ENCODE results near the gene RANBP9. TPM values are rescaled to one million over a fixed set of nuclear protein-coding genes. Genes with fewer than 3 reads are reported as not detected.

RANBP9 gene
- total and polyA plus RNA-seq, 2 of the 13 experiments (the other 11 are each of a cell fraction or from before 2014, with no cell fraction given): 26.6 to 30.6 TPM

GRCh38 chr6:13604546-13605416 lies 106.9 kb downstream of the RANBP9 start (continued):
- no peak for TF ChIP-seq ZNF83 (CRISPR knock-in tag; IDR thresholded peaks at IDR 0.05; ENCODE audit: borderline replicate concordance)
- TF ChIP-seq SOX13 (IDR thresholded peaks at IDR 0.05): peak; percentile 99
- peak in 1 of 2 experiments; percentile 99; a peak in 2 of 4 replicates for TF ChIP-seq SOX13 (CRISPR knock-in tag; conservative IDR thresholded peaks at IDR 0.05 in 1 of 2, IDR thresholded peaks at IDR 0.05 in 1 of 2)
- TF ChIP-seq ZNF550 (CRISPR knock-in tag; IDR thresholded peaks at IDR 0.05; ENCODE audit: borderline replicate concordance): no peak
- TF ChIP-seq MYC (CRISPR knock-in tag; IDR thresholded peaks at IDR 0.05; ENCODE audit: borderline replicate concordance): peak; percentile 38; the same call in 1 of the 2 replicates
- TF ChIP-seq PHF5A (CRISPR knock-in tag; IDR thresholded peaks at IDR 0.05; ENCODE audit: low read depth, unreplicated experiment): peak; percentile 97
- TF ChIP-seq, protein P1, sequence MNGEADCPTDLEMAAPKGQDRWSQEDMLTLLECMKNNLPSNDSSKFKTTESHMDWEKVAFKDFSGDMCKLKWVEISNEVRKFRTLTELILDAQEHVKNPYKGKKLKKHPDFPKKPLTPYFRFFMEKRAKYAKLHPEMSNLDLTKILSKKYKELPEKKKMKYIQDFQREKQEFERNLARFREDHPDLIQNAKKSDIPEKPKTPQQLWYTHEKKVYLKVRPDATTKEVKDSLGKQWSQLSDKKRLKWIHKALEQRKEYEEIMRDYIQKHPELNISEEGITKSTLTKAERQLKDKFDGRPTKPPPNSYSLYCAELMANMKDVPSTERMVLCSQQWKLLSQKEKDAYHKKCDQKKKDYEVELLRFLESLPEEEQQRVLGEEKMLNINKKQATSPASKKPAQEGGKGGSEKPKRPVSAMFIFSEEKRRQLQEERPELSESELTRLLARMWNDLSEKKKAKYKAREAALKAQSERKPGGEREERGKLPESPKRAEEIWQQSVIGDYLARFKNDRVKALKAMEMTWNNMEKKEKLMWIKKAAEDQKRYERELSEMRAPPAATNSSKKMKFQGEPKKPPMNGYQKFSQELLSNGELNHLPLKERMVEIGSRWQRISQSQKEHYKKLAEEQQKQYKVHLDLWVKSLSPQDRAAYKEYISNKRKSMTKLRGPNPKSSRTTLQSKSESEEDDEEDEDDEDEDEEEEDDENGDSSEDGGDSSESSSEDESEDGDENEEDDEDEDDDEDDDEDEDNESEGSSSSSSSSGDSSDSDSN (CRISPR knock-in tag; IDR thresholded peaks at IDR 0.05): peak; percentile 57; the same call in 1 of the 2 replicates
- TF ChIP-seq ZNF589 (CRISPR knock-in tag; conservative IDR thresholded peaks at IDR 0.05): no peak
- TF ChIP-seq, protein P2, sequence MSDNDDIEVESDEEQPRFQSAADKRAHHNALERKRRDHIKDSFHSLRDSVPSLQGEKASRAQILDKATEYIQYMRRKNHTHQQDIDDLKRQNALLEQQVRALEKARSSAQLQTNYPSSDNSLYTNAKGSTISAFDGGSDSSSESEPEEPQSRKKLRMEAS (IDR thresholded peaks at IDR 0.05): peak; percentile 80
- peak; percentile 95 for TF ChIP-seq HDAC1 (CRISPR knock-in tag; IDR thresholded peaks at IDR 0.05)
- TF ChIP-seq, protein P3, sequence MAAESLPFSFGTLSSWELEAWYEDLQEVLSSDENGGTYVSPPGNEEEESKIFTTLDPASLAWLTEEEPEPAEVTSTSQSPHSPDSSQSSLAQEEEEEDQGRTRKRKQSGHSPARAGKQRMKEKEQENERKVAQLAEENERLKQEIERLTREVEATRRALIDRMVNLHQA (CRISPR knock-in tag; IDR thresholded peaks at IDR 0.05): no peak
- no peak for TF ChIP-seq ETS1 (CRISPR knock-in tag; IDR thresholded peaks at IDR 0.05)
- no peak; the same call in 1 of the 2 replicates for TF ChIP-seq GZF1 (CRISPR knock-in tag; IDR thresholded peaks at IDR 0.05)
- no peak for TF ChIP-seq RBM39 (IDR thresholded peaks at IDR 0.05; ENCODE audit: low read depth, low read length, poor library complexity, severe bottlenecking)
- TF ChIP-seq ZMAT3 (CRISPR knock-in tag; conservative IDR thresholded peaks at IDR 0.05): 0 out of 2 replicates have a peak, but pooled peaks have one; percentile 51
- TF ChIP-seq HDAC2 (CRISPR knock-in tag; IDR thresholded peaks at IDR 0.05): peak; percentile 98
- TF ChIP-seq ONECUT2 (CRISPR knock-in tag; IDR thresholded peaks at IDR 0.05): peak; percentile 96
- TF ChIP-seq SNAPC5 (CRISPR knock-in tag; IDR thresholded peaks at IDR 0.05; ENCODE audit: borderline replicate concordance): 0 out of 2 replicates have a peak, but pooled peaks have one; percentile 71
- TF ChIP-seq ZNF891 (CRISPR knock-in tag; IDR thresholded peaks at IDR 0.05): no peak
- peak; percentile 65; the same call in 1 of the 2 replicates for TF ChIP-seq ZNF704 (CRISPR knock-in tag; IDR thresholded peaks at IDR 0.05; ENCODE audit: borderline replicate concordance)
- TF ChIP-seq ZNF775 (CRISPR knock-in tag; IDR thresholded peaks at IDR 0.05; ENCODE audit: borderline replicate concordance): 0 out of 2 replicates have a peak, but pooled peaks have one; percentile 57
- peak; percentile 94 for TF ChIP-seq KDM6A (CRISPR knock-in tag; IDR thresholded peaks at IDR 0.05; ENCODE audit: low read depth)
- no peak; the same call in 1 of the 2 replicates for TF ChIP-seq RFXANK (CRISPR knock-in tag; IDR thresholded peaks at IDR 0.05)
- peak; percentile 75 for TF ChIP-seq THAP11 (CRISPR knock-in tag; IDR thresholded peaks at IDR 0.05)
